DND-41 (cell line): Measurements from ENCODE around the gene METTL25B.

ENCODE experiments used
- ATAC-seq: fragments of 200-7000 bp; cut with Tn5 transposase; 3 replicates; pipeline ENCODE4 v1.9.1; 2021; ENCODE audit warnings: low read depth; ENCODE audit not compliant: insufficient read depth
- DNase-seq: peaks from one replicate; pipeline ENCODE4 v3.0.0-alpha.2; 2020
- H2AFZ ChIP-seq: 2 replicates; pipeline ENCODE4 v1.6.0; 2012; ENCODE audit warnings: low read depth, low read length
- H3K27ac ChIP-seq: 2 replicates; pipeline ENCODE4 v1.5.1; 2012; ENCODE audit warnings: low read length, inconsistent platforms
- H3K27me3 ChIP-seq: fragments of 200-600 bp; sonication (generic); 2 replicates; pipeline ENCODE4 v1.6.0; 2012; ENCODE audit warnings: low read length, mild to moderate bottlenecking, inconsistent platforms; ENCODE audit not compliant: insufficient read depth, poor library complexity
- H3K36me3 ChIP-seq: 2 replicates; pipeline ENCODE4 v1.5.1; 2012; ENCODE audit warnings: low read length, inconsistent platforms; ENCODE audit not compliant: insufficient read depth
- H3K4me1 ChIP-seq: 2 replicates; pipeline ENCODE4 v1.5.1; 2012; ENCODE audit warnings: mild to moderate bottlenecking, low read length; ENCODE audit not compliant: insufficient read depth
- H3K4me2 ChIP-seq: 2 replicates; pipeline ENCODE4 v1.6.0; 2012; ENCODE audit warnings: mild to moderate bottlenecking, moderate library complexity, low read length, inconsistent platforms; ENCODE audit not compliant: insufficient read depth
- H3K4me3 ChIP-seq, 2 experiments: fragments of 200-600 bp in 1 of 2; shearing (Covaris generic) in 1 of 2; 2 replicates each; pipeline ENCODE4 v1.5.1; 2012 to 2016; ENCODE audit warnings: inconsistent platforms in 2 of 2, low read length in 2 of 2, mild to moderate bottlenecking in 2 of 2, low read depth in 1 of 2, moderate library complexity in 1 of 2
- H3K79me2 ChIP-seq: 2 replicates; pipeline ENCODE4 v1.6.0; 2012; ENCODE audit warnings: low read length, inconsistent platforms; ENCODE audit not compliant: insufficient read depth
- H3K9ac ChIP-seq: 2 replicates; pipeline ENCODE4 v1.6.0; 2012; ENCODE audit warnings: low read depth, mild to moderate bottlenecking, inconsistent platforms, low read length, moderate library complexity
- H3K9me3 ChIP-seq: 2 replicates; pipeline ENCODE4 v1.5.1; 2012; ENCODE audit warnings: low read length, moderate library complexity, mild to moderate bottlenecking, inconsistent platforms; ENCODE audit not compliant: insufficient read depth, severe bottlenecking
- H4K20me1 ChIP-seq: 2 replicates; pipeline ENCODE4 v1.6.0; 2012; ENCODE audit warnings: low read length; ENCODE audit not compliant: insufficient read depth
- CTCF ChIP-seq: IDR thresholded peaks from 2 replicates; pipeline ENCODE4 v1.5.1; 2012; ENCODE audit warnings: borderline replicate concordance, low read length, moderate library complexity, mild to moderate bottlenecking; ENCODE audit not compliant: poor library complexity, severe bottlenecking; ENCODE audit errors: extremely low read depth
- EZH2 ChIP-seq: IDR thresholded peaks from 3 replicates; pipeline ENCODE4 v1.6.1; 2012; ENCODE audit warnings: borderline replicate concordance, low read depth, mild to moderate bottlenecking, moderate library complexity, low read length, inconsistent platforms; ENCODE audit not compliant: severe bottlenecking

The METTL25B gene

GRCh38 chr1:156768610-156769295, 40.5 kb downstream of the METTL25B start:
- peaks cover 78% of the 10 kb centered on the region for H3K79me2 ChIP-seq
- peak overlapping the region; percentile 84 for H3K27ac ChIP-seq
- H3K9ac ChIP-seq = peak overlapping the region; percentile 90
- ATAC-seq (no peak), DNase-seq (no peak)
- H3K9me3 ChIP-seq = no peaks in the 10 kb centered on the region
- peak overlapping the region; percentile 69 for H3K4me2 ChIP-seq
- H3K4me1 ChIP-seq = peaks cover 57% of the 10 kb centered on the region
- no peak overlapping the region for H2AFZ ChIP-seq
- peak overlapping the region; percentile 79 to 87; a peak in 3 of 4 replicates for H3K4me3 ChIP-seq
- H3K27me3 ChIP-seq = no peaks in the 10 kb centered on the region
- TF ChIP-seq CTCF (no peak), EZH2 (no peak)
- H4K20me1 ChIP-seq = peaks cover 36% of the 10 kb centered on the region
- H3K36me3 ChIP-seq = peaks cover 39% of the 10 kb centered on the region

DNA sequence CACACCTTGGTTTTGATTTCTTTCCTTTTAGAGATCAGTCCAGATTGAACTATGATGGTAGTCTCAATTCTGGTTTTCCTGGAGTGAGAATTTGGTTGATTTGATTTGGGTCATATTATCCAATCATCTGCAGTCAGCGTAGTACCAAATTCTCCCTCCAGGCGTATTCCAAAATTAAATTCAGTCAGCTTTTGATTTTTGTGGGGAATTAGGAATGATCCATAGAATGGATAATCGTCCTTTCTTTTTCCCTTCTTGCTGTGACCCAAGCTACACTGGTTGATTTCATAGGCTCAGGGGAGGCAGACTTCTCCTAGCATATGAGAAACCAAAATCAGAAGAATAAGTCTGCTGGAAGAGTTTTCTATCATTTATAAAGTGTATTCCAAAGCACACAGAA, 44.0 kb downstream of the METTL25B start:
- Histone ChIP-seq H3K4me1 (peaks cover 49% of the 10 kb centered on the region), H3K4me3 (no peak overlapping the region), H2AFZ (no peak overlapping the region), H3K4me2 (peak overlapping the region; percentile 33; the same call in 1 of the 2 replicates), H3K9me3 (no peaks in the 10 kb centered on the region), H3K27ac (no peak overlapping the region), H3K36me3 (peaks cover 47% of the 10 kb centered on the region), H3K9ac (no peak overlapping the region), H4K20me1 (peaks cover 57% of the 10 kb centered on the region), H3K79me2 (peaks cover 93% of the 10 kb centered on the region), H3K27me3 (no peaks in the 10 kb centered on the region)
- TF ChIP-seq EZH2 (no peak), CTCF (peak; percentile 6)
- DNase-seq = no peak
- ATAC-seq = no peak

GRCh38 chr1:156772728-156773497, 44.6 kb downstream of the METTL25B start:
- no peak overlapping the region for H2AFZ ChIP-seq
- no peak overlapping the region for H3K4me3 ChIP-seq
- H3K4me1 ChIP-seq = peaks cover 49% of the 10 kb centered on the region
- no peak overlapping the region for H3K27ac ChIP-seq
- TF ChIP-seq CTCF (no peak), EZH2 (no peak)
- H3K36me3 ChIP-seq = peaks cover 47% of the 10 kb centered on the region
- H3K79me2 ChIP-seq = peaks cover 94% of the 10 kb centered on the region
- no peak overlapping the region for H3K9ac ChIP-seq
- H4K20me1 ChIP-seq = peaks cover 60% of the 10 kb centered on the region
- no peak for DNase-seq
- H3K4me2 ChIP-seq = peak overlapping the region; percentile 24; the same call in 1 of the 2 replicates
- no peaks in the 10 kb centered on the region for H3K27me3 ChIP-seq
- ATAC-seq = no peak
- H3K9me3 ChIP-seq = no peaks in the 10 kb centered on the region
